Activated effector memory CD4-positive, alpha-beta T cell treated with Interleukin-2 at 50 U/mL for 16 hours (primary cell): ENCODE measurements around the gene SLC22A3.
"Not testable (repeated sequence)": the region's sequence is repeated elsewhere in the genome, so short reads cannot be mapped to it uniquely, and the experiment has no call there.

Experiments
- DNase-seq: peaks from one replicate; pipeline ENCODE4 v3.0.0-alpha.2; 2020

Gene SLC22A3, protein sequence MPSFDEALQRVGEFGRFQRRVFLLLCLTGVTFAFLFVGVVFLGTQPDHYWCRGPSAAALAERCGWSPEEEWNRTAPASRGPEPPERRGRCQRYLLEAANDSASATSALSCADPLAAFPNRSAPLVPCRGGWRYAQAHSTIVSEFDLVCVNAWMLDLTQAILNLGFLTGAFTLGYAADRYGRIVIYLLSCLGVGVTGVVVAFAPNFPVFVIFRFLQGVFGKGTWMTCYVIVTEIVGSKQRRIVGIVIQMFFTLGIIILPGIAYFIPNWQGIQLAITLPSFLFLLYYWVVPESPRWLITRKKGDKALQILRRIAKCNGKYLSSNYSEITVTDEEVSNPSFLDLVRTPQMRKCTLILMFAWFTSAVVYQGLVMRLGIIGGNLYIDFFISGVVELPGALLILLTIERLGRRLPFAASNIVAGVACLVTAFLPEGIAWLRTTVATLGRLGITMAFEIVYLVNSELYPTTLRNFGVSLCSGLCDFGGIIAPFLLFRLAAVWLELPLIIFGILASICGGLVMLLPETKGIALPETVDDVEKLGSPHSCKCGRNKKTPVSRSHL

GRCh38 chr6:160348223-160349019, at the start of gene SLC22A3:
TSS of gene SLC22A3 (plus strand) at chr6:160348378. CDS start at chr6:160348420, 42 bp downstream.
- no peak for DNase-seq

GRCh38 chr6:160299559-160299958, 48.6 kb upstream of the SLC22A3 start:
- no peak for DNase-seq

DNA sequence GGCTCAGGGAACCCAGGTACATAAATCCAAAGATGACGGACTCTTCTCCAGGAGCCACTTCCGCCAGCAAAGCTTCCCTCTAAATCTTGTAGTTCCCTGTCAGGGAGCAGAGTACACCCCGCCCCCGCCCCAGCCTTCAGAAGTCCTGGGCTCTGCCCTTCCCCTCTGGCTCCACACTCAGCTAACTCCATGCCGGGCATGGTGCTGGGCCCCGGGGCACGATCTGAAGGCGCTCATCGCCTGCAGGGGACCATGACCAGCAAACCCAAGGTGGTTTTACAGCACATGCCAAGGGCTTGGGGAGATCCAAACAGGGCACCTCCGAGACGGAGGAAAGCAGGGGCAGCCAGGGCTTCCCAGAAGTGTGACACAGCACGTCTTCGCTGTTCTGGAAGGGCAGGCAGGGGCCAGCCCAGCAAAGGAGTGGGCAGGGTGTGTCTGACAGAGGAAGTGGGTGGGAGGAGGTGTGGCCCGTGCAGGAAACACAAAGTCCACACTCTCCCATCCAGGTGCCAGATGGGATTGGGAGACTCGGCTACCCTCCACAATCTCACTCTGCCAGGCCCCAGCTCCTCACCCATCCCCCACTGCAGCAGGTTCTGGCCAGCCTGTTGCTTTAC, 48.0 kb upstream of the SLC22A3 start:
- DNase-seq, result no peak

GRCh38 chr6:160301339-160301738, 46.8 kb upstream of the SLC22A3 start:
- no peak for DNase-seq

GRCh38 chr6:160302431-160303082, 45.6 kb upstream of the SLC22A3 start:
- not testable (repeated sequence) for DNase-seq

DNA sequence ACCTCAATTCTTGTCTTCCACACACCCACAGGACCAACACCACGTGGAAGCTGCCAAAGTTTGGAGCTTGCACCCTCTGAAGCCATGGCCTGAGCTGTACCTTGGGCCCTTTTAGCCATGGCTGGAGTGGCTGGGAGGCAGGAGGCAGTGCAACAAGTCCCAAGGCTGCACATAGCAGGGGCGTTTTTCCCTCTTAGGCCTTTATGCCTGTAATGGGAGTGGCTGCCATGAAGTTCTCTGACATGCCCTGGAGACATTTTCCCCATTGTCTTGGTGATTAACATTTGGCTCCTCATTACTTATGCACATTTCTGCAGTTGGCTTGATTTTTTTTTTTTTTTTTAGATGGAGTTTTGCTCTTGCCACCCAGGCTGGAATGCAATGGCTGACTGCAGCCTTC, 44.4 kb upstream of the SLC22A3 start:
- DNase-seq, result no peak

DNA sequence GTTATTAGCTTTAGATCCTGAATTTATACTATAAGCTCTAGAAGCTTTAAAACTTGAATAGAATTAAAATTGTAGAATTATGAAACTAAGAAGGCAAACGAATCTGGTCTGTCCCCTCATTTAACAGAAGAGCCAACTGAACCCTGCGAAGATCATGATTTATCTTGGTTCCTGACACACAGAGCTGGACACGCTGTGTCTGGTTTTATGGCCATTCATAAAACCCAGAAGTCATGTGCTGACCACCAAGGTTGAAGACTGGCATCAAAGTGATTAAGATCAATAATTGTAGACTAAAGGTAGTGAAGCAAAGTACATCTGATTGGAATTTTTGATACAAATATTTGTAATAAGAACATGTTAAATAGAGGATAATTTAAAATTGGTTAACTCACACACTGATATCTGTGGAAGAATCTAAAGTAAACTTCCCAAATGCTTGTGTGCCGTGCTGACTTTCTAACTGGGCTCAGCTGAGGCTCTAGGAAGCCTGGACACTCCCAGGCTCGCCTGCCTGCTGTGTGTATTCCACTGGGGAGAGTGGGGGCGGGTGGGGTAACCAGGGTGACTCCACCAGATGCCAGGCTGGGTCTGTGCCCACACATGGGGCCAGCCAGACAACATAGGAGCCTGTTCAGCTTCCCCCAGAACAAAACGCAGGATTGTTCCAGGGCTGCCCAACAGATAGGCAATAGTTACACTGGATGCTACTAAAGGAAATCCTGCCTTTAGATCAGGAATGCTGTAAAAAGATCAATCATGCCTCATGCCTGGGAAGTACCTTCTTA, 42.1 kb upstream of the SLC22A3 start:
- no peak for DNase-seq

DNA sequence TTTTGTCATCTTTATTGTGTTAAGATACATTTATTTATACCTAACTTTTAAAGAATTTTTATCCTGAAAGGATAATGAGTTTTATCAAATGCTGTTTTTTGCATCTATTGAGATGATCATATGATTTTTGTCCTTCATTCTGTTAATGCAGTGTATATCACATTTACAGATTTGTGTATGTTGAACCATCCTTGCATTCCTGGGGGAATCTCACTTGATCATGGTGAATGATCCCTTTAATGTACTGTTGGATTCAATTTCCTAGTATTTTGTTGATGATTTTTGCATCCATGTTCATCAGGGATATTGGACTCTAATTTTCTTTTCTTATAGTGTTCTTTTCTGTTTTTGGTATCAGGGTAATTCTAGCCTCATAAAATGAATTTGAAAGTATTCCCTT, 38.5 kb upstream of the SLC22A3 start:
- no peak for DNase-seq

DNA sequence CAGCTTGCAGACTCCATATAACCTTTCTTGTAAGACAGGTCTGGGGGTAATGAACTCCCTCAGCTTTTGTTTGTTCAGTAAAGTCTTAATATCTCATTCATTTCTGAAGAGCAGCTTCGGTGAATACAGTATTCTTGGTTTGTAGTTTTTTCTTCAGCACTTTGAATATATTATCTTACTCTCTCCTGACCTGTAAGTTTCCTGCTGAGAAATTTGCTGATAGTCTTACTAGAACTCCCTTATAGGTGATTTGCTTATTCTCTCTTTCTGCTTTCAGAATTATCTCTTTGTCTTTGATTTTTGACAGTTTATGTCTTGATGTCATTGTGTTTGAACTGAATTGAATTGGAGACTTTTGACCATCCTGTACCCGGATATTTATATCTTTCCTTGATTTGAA, 35.3 kb upstream of the SLC22A3 start:
- no peak for DNase-seq

GRCh38 chr6:160315310-160315709, 32.9 kb upstream of the SLC22A3 start:
- DNase-seq, result no peak

GRCh38 chr6:160316261-160316660, 31.9 kb upstream of the SLC22A3 start:
- no peak for DNase-seq

- no peak for DNase-seq
Observed at GRCh38 chr6:160319246-160319645, 28.9 kb upstream of the SLC22A3 start.

DNA sequence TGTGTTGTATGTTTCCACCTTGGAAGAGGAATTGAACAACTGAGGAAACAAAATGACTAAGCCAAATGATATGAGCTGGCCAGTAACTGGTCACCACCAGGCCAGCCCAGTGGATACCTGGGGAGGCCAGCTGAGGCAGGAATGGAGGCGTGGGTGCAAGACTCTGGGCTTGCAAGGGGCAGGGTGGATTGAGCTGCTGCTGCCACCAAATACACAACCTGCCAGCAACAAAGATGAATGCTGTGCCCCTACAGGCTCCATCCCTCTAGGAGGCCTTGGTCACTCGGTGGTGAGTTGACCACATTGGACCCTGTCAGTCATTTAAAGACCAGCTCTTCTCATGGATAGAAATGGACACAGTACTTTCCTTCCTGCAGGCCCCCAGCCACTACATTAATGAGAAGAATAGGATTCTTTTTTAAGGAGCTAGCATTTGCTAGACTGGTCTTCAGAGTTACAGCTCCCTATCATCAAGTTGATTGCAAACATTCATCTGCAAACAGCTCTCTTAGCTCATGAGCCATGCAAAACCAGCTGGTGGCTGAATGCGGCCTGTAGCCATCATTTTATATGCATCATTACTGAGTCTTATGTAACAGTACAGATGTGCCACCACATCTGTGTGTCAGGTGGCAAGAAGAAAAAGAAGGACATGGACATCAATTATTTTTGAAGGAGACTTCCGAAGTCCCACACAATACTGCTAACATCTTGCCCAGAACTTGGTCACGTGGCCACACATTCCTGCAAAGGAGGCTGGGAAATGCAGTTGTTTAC, 26.3 kb upstream of the SLC22A3 start:
- DNase-seq, result no peak

DNA sequence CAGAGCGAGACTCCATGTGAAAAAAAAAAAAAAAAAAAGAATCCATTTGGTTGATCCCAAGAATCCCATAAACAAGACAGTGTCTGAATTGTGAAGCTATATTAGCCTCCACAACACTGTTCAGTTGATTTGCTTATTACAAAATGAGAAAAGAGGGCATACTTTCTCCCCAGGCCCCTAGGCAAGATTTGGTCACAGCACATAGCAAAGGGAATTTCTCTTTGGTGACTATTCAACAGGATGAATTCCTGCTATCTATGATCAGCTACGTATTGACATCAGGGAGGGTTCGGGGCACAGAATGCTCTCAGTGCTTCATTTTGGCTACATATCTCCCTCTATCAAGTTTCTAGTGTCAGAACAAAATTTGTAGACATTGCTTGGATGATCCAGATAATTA, 20.2 kb upstream of the SLC22A3 start:
- no peak for DNase-seq

DNA sequence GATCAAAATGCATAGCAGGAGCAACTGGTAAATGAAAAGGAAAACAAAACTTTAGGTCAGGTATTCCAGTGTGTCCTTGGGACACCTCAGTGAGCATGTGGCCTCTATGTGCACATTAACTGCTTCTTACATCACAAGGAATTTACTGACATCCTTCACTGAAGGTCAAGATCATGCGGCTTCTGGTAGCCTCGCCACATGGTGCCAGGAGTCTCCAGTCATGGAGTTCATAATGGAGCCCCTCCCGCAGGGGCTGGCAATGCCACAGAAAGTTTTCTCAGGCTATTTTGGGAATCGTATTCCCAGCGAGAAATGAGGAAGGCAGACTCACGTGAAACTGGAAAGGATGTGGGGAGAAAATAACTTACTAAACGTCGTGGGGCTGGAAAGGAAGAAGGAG, 19.7 kb upstream of the SLC22A3 start:
- DNase-seq, result no peak

GRCh38 chr6:160329188-160329587, 19.0 kb upstream of the SLC22A3 start:
- no peak for DNase-seq

DNA sequence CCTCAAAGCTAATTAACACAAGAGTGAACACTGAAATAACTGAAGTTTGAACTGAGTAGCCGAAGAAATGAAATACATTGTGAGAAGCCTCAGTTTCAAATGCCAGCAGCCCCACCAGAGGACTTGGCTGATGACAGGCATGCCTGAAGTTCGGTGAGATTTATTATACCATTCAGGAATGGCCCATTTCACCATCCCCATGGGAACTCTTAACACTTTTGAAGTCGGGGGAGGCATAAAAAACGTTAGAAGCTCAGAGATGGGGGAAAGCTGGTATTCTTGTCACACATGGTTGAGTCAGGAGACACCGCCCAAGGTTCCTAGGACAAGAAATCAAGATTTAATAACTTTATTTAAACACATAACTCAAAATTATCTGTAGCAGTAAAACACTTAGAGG, 17.6 kb upstream of the SLC22A3 start:
- DNase-seq, result no peak

DNA sequence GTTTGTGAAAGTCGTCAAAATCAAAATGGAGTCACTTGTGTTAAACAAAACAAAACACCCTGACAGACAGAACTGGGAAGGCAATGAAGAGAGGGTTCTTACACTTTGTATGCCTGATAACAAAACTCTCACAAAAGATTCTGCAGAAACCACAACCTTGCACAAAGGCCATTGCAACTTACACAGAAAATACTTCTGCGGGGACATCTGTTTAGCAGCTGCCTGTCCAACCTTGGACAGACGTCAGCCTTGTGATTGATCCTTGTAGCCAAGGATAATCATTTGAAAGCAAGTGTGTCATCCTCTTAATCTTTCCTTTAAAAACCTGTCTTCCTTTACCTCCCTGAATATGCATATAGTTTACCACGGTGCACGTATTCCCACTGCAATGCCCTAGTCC, 17.0 kb upstream of the SLC22A3 start:
- DNase-seq, result no peak

- DNase-seq, result no peak
Observed at GRCh38 chr6:160331753-160332152, 16.4 kb upstream of the SLC22A3 start.

DNA sequence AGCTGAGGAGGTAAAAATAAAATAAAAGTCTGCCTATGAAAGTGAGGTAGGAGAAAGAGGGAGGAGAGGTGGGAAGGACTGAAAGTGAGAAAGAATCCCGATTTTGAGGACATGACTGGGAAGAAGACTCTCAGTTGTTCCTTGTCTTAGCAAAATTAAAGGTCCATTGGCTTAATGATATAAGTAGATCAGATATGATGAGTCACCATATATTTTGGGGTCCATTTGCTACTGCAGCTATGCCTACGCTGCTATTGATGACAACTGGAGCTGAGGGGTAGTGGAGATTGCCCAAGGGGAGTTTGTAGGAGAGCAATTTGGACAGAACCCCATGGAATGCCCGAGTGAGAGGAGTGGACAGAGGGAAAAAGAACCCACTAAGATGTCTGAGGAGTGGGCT, 15.1 kb upstream of the SLC22A3 start:
- no peak for DNase-seq

GRCh38 chr6:160333841-160334240, 14.3 kb upstream of the SLC22A3 start:
- no peak for DNase-seq
